Stimulated activated naive CD4-positive, alpha-beta T cell treated with Interleukin-2 at 50 U/mL for 16 hours (primary cell): Measurements from ENCODE around the gene COG5.

Source experiments
- DNase-seq: peaks from one replicate; lab custom pipeline; 2025; lab: John Stamatoyannopoulos, UW

The COG5 gene

DNA sequence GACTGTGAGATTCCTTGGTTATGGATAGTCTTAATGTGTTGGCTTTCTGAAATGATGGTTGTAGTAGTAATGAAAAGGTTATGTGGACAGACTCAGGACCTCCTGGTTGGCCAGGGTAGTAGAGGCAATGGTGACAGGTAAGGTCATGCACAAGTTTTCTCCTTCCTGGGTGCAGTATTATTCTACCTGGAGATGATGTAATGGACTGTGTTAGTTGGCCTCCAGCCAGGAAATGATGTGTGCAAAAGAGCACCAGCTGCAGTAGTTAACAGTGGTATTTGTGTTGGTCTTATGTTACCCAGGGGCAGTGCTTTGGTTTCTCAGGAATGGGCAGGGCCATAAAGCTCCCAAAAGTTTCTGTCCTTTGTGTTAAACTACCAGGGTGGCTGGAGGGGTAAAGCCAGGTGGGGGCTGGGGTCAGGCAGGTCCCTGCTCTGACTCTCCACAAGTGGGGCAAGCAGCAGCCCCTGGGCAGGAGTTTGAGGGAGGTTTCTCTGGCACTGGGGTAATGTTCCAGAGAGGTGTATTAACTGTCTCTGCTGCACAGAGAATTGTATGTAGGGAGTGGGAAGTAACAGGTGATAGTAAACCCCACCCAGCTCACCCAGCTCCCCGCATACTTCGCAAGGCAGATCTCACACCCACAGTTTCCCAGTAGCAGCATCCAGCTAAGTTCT is 57.6 kb downstream of the COG5 start:
- no peak for DNase-seq

DNA sequence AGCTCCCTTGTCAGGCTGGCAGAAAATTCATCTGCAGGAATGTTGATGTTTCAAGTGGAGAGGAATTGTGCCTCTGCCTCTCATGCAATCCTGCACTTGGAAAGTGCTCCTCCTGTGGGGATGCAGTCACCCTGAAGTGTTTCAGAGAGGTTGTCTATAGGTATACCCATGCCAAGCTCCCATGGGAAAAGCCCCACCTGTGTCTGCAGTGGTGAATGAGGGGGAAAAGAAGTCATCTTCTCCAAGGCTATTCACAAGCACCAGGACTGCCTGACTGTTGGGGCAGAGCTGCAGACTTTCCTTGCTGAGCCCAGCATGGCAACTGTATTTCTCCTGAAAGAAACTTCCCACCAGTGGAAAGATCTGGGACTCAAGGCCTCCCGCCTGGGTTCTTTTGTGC is 58.4 kb downstream of the COG5 start:
- DNase-seq, result no peak

DNA sequence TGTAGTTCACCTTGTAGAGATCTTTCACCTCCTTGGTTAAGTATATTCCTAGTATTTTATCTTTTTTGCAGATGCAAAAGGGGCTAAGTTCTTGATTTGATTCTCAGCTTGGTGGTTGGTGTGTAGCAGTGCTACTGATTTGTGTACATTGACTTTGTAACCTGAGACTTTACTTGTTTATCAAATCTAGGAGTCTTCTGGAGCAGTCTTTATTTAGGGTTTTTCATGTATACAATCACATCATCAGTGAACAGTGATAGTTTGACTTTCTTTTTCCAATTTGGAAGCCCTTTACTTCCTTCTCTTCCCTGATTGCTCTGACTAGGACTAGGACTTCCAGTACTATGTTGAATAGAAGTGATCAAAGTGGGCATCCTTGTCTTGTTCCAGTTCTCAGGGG is 60.0 kb downstream of the COG5 start:
- no peak for DNase-seq

DNA sequence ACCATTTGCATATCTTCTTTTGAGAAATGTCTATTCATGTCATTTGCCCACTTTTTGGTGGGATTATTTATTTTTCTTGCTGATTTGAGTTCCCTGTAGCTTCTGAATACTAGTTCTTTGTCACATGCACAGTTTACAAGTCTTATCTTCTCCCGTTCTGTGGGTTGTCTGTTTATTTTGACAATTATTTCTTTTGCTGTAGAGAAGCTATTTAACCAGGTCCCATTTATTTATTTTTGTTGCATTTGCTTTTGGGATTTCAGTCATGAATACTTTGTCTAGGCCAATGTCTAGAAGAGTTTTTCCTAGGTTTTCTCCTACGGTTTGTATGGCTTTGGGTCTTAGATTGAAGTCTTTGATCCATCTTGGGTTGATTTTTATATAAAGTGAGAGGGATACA is 60.9 kb downstream of the COG5 start:
- no peak for DNase-seq

DNA sequence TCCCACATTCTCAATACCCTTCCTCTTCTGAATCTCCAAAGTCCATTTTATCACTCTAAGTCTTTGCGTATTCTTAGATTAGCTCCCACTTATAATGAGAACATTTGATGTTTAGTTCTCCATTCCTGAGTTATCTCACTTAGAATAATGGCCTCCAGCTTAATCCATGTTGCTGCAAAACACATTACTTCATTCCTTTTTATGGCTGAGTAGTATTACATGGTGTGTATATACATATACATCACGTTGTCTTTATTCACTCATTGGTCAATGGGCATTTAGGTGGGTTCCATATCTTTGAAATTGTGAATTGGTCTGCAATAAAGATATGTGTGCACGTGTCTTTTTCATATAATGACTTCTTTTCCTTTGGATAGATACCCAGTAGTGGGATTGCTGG is 61.6 kb downstream of the COG5 start:
- DNase-seq, result no peak

DNA sequence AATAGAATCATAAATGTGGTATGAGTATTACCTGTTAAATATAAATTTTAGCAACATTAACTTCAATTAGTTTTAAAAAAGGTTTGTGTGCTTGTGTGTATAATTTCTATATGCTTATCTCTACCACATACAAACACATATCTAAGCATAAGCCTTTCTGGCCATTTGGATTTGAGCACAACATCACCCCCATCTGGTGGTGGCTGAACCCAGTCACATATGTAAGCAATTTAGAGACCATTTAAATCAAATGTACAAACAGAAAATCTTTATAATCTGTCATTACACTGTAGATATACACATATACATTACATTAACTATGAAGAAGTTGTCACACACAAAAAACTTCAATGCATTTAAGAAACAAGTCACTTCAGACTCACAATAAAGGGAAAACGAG is 62.1 kb downstream of the COG5 start:
- DNase-seq, result no peak

DNA sequence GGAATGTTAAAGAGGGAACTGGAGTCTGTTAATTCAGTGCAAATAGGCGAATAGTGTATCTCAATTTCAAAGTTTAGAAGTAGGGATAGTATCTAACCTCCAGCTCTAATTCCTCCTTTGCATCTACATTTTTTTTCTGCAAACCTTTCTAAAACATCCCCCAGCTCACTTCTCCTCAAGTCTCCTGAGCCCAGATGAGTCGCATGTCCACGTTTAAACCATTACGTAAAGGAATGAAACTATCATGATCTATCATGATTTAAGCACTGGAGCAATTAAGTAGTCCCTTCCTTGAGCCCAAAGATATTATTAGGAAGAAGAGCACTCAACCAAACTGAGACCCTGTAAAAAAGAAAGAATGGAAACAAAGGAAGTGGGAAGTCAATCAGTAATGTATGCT is 64.0 kb downstream of the COG5 start:
- DNase-seq, result no peak

DNA sequence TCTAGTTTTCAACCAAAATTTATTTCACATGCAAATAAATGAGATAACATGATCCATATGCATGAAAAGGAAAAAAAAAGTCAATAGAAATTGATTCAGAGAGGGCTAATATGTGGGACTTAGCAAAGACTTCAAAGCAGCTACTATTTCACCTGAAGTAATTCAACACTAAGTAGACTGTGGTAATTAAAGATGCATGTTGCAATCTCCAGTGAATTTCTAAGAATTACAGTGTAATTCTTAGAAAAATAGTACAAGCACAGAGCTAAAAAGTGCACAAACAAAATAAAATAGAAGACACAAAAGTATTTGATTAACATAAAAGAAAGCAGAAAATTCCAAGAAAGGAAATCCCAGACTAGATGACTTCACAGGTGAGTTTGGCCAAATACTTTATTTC is 68.2 kb downstream of the COG5 start:
- no peak for DNase-seq

DNA sequence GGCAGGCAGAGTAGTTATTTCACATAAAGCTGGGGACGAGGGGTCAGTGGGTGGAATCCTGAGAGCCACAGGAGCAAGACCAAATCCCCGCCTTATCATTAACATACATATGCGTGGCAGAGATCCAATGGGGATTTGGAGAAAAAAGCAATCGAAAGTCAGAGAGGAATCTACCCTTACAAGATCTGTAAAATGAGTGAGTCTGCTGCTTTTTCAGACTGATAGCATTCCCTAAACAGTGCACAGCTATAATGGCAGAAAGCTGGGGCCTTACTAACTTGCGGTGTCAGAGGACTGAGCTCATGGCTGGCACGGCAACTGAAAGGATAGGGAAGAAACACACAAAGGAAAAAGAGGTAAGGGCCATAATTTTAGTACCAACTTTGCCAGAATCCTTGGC is 68.8 kb downstream of the COG5 start:
- no peak for DNase-seq

DNA sequence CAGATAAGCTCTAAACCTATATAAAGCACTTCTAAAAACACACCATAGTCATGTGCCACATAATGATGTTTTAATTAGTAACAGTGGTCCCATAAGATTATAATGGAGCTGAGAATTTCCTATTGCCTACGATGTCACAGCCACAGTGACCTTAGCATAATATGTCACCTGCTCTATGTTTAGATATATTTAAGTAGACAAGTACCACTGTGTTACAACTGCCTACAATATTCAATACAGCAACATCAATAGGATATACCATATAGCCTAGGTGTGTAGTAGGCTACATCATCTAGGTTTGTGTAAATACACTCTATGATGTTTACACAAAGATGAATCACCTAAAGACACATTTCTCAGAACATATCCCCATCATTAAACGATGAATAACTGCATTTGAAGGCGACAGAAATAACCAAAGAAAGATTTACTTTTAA is 69.4 kb downstream of the COG5 start:
- no peak for DNase-seq

DNA sequence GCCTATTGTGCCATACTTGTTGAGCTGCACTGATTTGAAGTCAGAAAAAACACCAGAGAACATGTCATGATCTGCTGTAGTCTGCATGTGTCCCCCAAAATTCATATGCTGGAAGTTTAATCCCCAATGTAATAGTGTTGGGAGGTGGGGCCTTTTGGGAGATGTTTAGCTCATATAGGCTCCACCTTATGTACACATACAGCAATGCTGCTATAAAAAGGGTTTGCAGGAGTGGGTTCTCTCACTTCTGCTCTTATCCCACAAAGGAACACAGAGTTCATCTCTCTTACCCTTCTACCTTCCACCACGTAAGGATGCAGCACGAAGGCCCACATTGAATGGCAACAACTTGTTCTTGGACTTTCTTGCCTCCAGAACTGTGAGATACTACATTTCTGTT is 70.8 kb downstream of the COG5 start:
- no peak for DNase-seq

DNA sequence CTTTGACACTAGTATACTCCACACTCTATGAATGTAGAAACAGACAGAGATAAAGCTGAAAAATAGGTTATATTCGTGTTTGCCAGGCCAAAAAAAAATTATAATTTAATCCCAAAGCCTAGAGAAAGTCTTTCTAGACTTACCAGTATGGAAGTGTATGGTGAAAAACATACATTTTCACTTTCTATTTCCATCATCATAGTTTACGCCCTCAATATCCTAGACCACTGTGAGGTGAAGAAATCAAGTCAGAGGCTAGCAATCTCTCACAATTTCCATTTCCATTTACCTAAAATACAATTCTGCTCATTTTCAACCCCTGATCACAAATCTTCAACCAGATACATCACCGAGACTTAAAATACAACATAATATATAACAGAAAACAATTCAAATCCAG is 77.7 kb downstream of the COG5 start:
- no peak for DNase-seq

DNA sequence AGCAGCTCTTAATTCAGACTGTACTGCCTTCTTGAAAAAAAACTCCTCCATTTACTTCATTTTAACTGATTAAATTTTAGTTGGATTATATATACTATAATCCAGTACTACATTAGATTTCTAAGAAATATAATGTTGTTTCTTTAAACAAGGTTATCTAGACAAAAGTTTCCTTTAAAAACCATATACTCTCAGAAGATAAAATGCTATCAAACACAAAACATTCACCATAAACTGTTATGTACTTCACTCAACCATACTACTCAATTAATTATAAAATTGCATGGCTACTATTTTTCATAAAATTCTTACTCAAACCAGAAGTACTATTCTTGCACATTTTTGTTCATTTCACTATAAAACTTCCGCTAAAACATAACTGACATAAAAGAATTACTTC is 81.1 kb downstream of the COG5 start:
- no peak for DNase-seq

DNA sequence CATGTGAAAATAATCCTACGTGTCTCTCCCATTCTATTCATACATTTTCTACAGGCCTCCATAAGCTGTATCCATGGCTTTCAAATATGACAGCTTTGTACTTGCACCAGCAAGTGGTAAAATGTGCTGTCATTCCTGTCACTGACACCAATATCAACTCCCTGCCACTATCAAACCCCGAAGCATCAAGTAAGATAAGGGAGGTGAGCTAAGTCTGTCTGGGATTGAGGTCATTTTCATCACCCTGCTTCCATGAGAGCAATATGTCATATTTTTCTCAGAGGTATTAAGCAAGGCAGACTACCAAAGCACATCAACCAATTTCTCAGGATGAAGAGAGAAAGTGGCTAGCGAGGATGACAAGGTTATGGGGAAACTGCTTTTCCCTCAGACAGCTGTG is 82.8 kb downstream of the COG5 start:
- no peak for DNase-seq

DNA sequence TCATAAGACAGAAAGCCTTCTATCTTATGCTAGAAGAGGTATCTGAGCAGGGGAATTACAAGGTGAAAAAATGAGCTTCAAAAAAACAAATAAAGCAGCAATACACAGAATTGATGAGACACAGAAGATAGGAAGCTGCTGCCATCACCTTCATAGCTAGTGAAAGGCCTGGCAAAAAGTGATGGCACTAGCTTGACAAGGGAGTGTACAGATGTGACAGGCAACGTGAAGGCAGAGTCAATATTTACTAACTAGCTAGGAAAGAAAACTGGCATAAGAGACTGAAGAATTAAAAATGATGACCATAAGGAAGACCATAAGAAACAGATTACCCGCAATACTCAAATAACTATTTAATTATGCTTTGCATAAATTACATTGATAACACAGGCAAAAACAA is 84.4 kb downstream of the COG5 start:
- DNase-seq, result no peak

DNA sequence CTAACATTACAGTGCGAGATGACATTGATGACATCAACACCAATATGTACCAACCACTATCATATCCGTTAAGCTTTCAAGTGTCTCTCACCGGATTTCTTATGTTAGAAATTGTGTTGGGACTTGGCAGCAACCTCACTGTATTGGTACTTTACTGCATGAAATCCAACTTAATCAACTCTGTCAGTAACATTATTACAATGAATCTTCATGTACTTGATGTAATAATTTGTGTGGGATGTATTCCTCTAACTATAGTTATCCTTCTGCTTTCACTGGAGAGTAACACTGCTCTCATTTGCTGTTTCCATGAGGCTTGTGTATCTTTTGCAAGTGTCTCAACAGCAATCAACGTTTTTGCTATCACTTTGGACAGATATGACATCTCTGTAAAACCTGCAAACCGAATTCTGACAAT is 89.6 kb downstream of the COG5 start:
- no peak for DNase-seq

DNA sequence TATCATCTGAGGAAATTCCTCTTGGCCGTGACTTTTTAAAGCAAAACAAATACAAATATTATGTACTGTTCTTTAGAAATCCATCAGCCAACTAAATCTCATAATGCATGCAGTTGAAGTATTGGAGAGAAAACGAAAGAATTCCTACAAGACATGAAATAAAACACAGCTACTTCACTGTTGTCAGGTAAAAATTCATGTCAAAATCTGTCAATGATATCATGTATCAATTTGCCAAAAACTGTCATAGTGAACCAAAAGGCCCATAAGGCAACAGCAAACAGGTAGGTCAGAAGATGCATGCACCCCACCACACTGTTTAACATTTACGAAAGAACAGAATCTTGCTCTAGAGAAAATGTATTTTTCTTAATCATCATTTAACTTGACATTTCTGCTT is 91.6 kb downstream of the COG5 start:
- no peak for DNase-seq

DNA sequence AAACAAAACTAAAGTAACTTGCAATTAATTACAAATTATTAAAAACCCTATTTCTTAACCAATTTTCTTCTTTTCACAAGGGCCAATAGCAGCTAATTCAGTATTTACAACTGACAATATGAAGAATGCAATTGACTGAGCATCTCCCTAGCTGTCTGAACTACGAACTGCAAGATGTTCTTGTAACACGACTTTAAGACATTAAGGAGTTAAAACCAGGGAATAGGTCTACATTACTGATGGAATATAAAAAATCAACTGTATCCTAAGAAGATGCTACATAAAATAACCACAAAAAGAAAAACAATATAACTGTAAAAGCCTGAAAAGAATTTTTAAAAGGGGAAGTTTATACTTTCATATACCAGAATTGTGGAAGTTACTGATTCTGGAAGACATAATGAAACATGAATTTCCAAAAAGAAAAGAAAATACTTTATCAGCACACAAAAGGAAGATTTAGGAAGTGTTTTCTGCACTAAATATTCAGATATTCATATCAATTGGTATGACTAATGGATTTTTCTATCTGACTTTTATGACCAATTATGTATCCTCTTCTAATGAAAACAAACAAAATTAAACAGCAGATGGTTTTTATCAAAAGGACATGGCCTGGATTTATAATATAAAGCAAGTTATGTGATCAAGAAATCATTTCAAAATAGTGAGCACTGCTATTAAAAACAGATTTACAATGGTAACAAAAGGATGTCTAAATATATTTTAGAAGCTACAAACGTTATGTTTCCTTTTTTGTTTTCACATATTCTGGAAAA is 92.2 kb downstream of the COG5 start:
- no peak for DNase-seq

DNA sequence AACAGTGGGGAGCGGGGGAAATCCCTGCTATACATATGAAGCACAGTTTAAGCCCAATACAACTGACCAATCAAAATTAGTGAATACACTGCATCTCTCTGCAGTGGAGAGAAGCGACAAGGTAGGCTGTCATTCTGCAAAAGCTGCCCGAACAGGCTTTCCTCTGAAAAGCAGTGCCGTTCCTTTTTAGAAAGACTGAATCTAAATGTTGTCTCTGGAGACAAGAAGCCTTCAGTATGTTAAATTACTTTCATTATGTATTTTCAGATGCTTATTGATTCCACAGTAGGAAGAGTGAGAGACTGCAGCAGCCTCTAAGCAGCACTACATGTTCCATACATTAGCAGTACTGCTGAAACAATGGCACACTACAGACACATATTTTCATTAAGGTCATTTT is 93.8 kb downstream of the COG5 start, which contains the start of gene GPR22:
Gene GPR22, plus strand, starts transcription at position 129 of the 400 bp plus-strand sequence. CDS start 4,004 bp downstream, outside the sequence.
- DNase-seq, result no peak

DNA sequence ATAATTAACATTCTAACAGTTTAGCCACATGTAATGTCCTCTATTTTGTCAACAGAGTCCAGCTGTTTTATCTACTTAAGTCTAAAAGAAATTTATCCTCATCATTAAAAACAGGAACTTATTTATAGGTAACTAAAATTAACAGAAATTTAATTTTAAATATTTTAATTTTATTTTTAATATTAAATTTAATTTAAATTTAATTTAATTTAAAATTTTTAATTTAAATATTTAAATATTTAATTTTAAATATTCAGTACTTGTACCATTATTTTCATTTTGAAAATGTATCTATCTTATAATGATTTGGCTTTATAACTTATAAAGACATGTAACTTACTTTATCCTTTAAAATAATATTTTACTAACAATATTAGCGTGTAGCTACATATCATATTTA is 94.9 kb downstream of the COG5 start:
- DNase-seq, result no peak

DNA sequence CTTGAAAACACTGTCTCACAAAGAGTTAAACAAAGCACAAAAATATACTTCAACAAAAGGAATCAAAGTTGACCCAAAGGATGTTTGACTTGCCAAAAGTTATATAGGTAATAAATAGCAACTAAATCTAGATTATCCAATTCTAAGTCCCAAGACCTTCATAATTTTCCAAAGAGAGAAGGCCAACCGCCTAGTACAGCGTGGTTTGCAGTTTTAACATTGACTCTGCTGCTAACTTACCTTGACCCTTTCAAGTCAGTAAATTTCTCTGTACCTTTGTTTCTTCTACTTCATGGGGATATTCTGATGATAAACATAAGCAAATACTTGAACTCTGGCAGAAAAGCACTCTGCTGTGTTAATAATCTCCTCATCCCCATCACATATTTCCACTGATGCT is 95.7 kb downstream of the COG5 start:
- no peak for DNase-seq

DNA sequence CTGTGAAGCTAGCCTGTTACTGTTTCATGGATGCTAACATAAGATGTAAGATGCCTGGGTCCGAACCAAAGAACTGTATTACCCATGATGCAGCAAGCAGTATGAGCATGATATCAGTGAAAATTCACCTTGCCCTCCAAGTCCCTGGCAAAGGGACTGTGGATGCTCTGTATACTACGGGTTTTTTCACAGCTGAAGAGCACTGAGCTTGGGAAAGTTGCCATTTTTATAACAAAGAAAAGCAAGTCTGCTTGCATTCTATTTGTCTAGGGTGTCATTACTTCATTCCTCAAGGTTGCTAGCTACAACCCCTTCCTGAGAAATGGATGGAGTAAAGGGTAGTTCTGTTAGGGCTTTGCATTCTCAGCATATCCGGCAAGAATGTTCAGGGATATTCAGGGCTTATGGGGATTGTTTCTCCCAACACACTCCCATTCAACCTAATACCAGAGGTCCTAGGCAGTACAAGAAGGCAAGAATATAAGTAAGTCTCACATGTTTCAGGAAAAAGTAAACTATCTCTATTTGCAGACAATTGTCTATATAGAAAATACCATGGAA is 99.0 kb downstream of the COG5 start:
- no peak for DNase-seq
